Loucy (cell line): ENCODE data around the gene LMO7.

Source experiments
- H2AFZ ChIP-seq: fragments of 200-600 bp; sonication (generic); 2 replicates; pipeline ENCODE4 v1.6.0; 2016; ENCODE audit warnings: antibody characterized with exemption, mild to moderate bottlenecking, low read length, moderate library complexity
- H3F3A ChIP-seq: fragments of 200-600 bp; 2 replicates; pipeline ENCODE4 v1.6.0; 2016; ENCODE audit warnings: antibody characterized with exemption, low read depth, mild to moderate bottlenecking
- H3K27me3 ChIP-seq: fragments of 200-600 bp; sonication (generic); 2 replicates; pipeline ENCODE4 v1.6.1; 2014; ENCODE audit warnings: low read length, mild to moderate bottlenecking; ENCODE audit not compliant: insufficient read depth, poor library complexity, severe bottlenecking
- H3K36me3 ChIP-seq: fragments of 200-600 bp; sonication (generic); 2 replicates; pipeline ENCODE4 v1.6.1; 2016; ENCODE audit warnings: low read length; ENCODE audit not compliant: insufficient read depth
- H3K4me1 ChIP-seq: fragments of 200-600 bp; sonication (generic); 2 replicates; pipeline ENCODE4 v1.5.1; 2014; ENCODE audit warnings: low read length, mild to moderate bottlenecking; ENCODE audit not compliant: insufficient read depth, poor library complexity, severe bottlenecking
- H3K4me2 ChIP-seq: fragments of 200-600 bp; sonication (generic); 2 replicates; pipeline ENCODE4 v1.6.0; 2014; ENCODE audit warnings: antibody characterized with exemption, low read length, low read depth, mild to moderate bottlenecking; ENCODE audit not compliant: poor library complexity, severe bottlenecking
- H3K4me3 ChIP-seq: fragments of 200-600 bp; sonication (generic); 2 replicates; pipeline ENCODE4 v1.5.1; 2014; ENCODE audit warnings: low read length, mild to moderate bottlenecking, mixed read lengths; ENCODE audit not compliant: poor library complexity, severe bottlenecking
- H3K79me2 ChIP-seq: fragments of 200-600 bp; sonication (generic); 2 replicates; pipeline ENCODE4 v1.6.1; 2014; ENCODE audit warnings: low read length; ENCODE audit not compliant: insufficient read depth
- H3K9ac ChIP-seq: fragments of 200-600 bp; sonication (generic); 2 replicates; pipeline ENCODE4 v1.6.0; 2014; ENCODE audit warnings: mild to moderate bottlenecking, low read depth, low read length, moderate library complexity; ENCODE audit not compliant: poor library complexity, severe bottlenecking
- H3K9me2 ChIP-seq: fragments of 200-600 bp; sonication (generic); replicated peaks from 2 replicates; pipeline ENCODE4 v1.6.1; 2016; ENCODE audit warnings: low read depth, low read length, mixed read lengths
- H3K9me3 ChIP-seq: fragments of 200-600 bp; sonication (generic); 2 replicates; pipeline ENCODE4 v1.6.1; 2014; ENCODE audit warnings: mild to moderate bottlenecking, antibody characterized with exemption, low read length, low read depth; ENCODE audit not compliant: insufficient read depth
- H4K20me1 ChIP-seq: fragments of 200-600 bp; sonication (generic); 2 replicates; pipeline ENCODE4 v1.6.0; 2014; ENCODE audit warnings: antibody characterized with exemption, low read length, mild to moderate bottlenecking; ENCODE audit not compliant: insufficient read depth, poor library complexity, severe bottlenecking
- CTCF ChIP-seq: fragments of 200-600 bp; sonication (generic); conservative IDR thresholded peaks from 2 replicates; pipeline ENCODE4 v1.5.1; 2014; ENCODE audit warnings: mild to moderate bottlenecking, antibody characterized with exemption, low read length
- EZH2phosphoT487 ChIP-seq: fragments of 200-600 bp; IDR thresholded peaks from 2 replicates; pipeline ENCODE4 v1.6.1; 2018; ENCODE audit warnings: antibody characterized with exemption, mild to moderate bottlenecking, moderate library complexity, borderline replicate concordance

The LMO7 gene

GRCh38 chr13:75628801-75629200, 7.3 kb upstream of the LMO7 start:
- Histone ChIP-seq H3K4me2 (no peak overlapping the region), H3K4me1 (no peaks in the 10 kb centered on the region), H3K36me3 (no peaks in the 10 kb centered on the region), H2AFZ (no peak overlapping the region), H3K9me3 (no peaks in the 10 kb centered on the region), H3K79me2 (no peaks in the 10 kb centered on the region), H3K27me3 (no peaks in the 10 kb centered on the region), H4K20me1 (no peaks in the 10 kb centered on the region), H3K9me2 (no peaks in the 10 kb centered on the region), H3K9ac (no peak overlapping the region), H3K4me3 (no peak overlapping the region), H3F3A (no peaks in the 10 kb centered on the region)
- no peak for TF ChIP-seq CTCF

- H3K27me3 ChIP-seq, result no peaks in the 10 kb centered on the region
- no peaks in the 10 kb centered on the region for H4K20me1 ChIP-seq
- no peaks in the 10 kb centered on the region for H3F3A ChIP-seq
- no peaks in the 10 kb centered on the region for H3K9me3 ChIP-seq
- H2AFZ ChIP-seq, result no peak overlapping the region
- H3K4me3 ChIP-seq, result no peak overlapping the region
- peaks cover 10% of the 10 kb centered on the region; the same call in 1 of the 2 replicates for H3K79me2 ChIP-seq
- no peak for TF ChIP-seq CTCF
- TF ChIP-seq EZH2phosphoT487, result no peak
- H3K36me3 ChIP-seq, result no peaks in the 10 kb centered on the region
- no peaks in the 10 kb centered on the region for H3K9me2 ChIP-seq
- peaks cover 7% of the 10 kb centered on the region for H3K4me1 ChIP-seq
- H3K9ac ChIP-seq, result no peak overlapping the region
- H3K4me2 ChIP-seq, result no peak overlapping the region
Measured at GRCh38 chr13:75633285-75633684, 2.8 kb upstream of the LMO7 start.

GRCh38 chr13:75635101-75635827, 866 bp upstream of the LMO7 start:
- no peak overlapping the region for H2AFZ ChIP-seq
- H3K9ac ChIP-seq, result no peak overlapping the region
- peaks cover 10% of the 10 kb centered on the region; the same call in 1 of the 2 replicates for H3K79me2 ChIP-seq
- H3K4me1 ChIP-seq, result peaks cover 7% of the 10 kb centered on the region
- no peak overlapping the region for H3K4me3 ChIP-seq
- H3K27me3 ChIP-seq, result no peaks in the 10 kb centered on the region
- H3K9me3 ChIP-seq, result no peaks in the 10 kb centered on the region
- H4K20me1 ChIP-seq, result no peaks in the 10 kb centered on the region
- H3K9me2 ChIP-seq, result no peaks in the 10 kb centered on the region
- no peaks in the 10 kb centered on the region for H3F3A ChIP-seq
- TF ChIP-seq EZH2phosphoT487 (no peak), CTCF (no peak)
- H3K4me2 ChIP-seq, result no peak overlapping the region
- H3K36me3 ChIP-seq, result no peaks in the 10 kb centered on the region
